Gastroesophageal sphincter (tissue), 4 donors: ENCODE measurements around the gene PBX1. TPM values are rescaled to one million over a fixed set of nuclear protein-coding genes. Genes with fewer than 3 reads are reported as not detected.

Experiments
- ATAC-seq: fragments of 150-250 bp; one replicate; pipeline ENCODE4 v1.9.1; 2016; ENCODE audit warnings: mild to moderate bottlenecking, moderate library complexity
- H3K27ac ChIP-seq, 4 donors: fragments of 200-600 bp; sonication (generic) in 3 of 4; 1 replicate in 3 of 4; 2 replicates in 1 of 4; pipeline ENCODE4 v1.5.1; 2016 to 2019
- H3K27me3 ChIP-seq: fragments of 200-600 bp; sonication (generic); one replicate; pipeline ENCODE4 v1.5.1; 2019
- H3K36me3 ChIP-seq, 2 donors: fragments of 200-600 bp; sonication (generic); one replicate each; pipeline ENCODE4 v1.5.1; 2019; ENCODE audit warnings: control low read depth in 1 of 2
- H3K4me1 ChIP-seq, 3 donors: fragments of 200-600 bp; sonication (generic); 1 replicate in 2 of 3; 2 replicates in 1 of 3; pipeline ENCODE4 v1.5.1; 2016 to 2019; ENCODE audit warnings: control low read depth in 2 of 3
- H3K4me3 ChIP-seq, 2 donors: fragments of 200-600 bp; sonication (generic); one replicate each; pipeline ENCODE4 v1.5.1; 2019; ENCODE audit warnings: mild to moderate bottlenecking in 1 of 2, moderate library complexity in 1 of 2
- H3K9me3 ChIP-seq, 3 donors: fragments of 200-600 bp; sonication (generic); one replicate each; pipeline ENCODE4 v1.5.1; 2017 to 2019; ENCODE audit warnings: control low read depth in 2 of 3
- CTCF ChIP-seq, 4 experiments: fragments of 200-600 bp in 2 of 4; fragments of 450-650 bp in 2 of 4; sonication (generic) in 1 of 4; IDR thresholded peaks; one replicate each; pipeline ENCODE4 v1.5.1; 2017 to 2019; ENCODE audit warnings: antibody characterized with exemption in 4 of 4, mild to moderate bottlenecking in 2 of 4, moderate library complexity in 2 of 4
- EP300 ChIP-seq: sonication (generic); formaldehyde crosslinking; IDR thresholded peaks from one replicate; pipeline ENCODE4 v1.6.1; 2017; ENCODE audit warnings: antibody characterized with exemption, mild to moderate bottlenecking
- POLR2A ChIP-seq, 2 donors: fragments of 450-650 bp; IDR thresholded peaks; one replicate each; pipeline ENCODE4 v1.6.1; 2017; ENCODE audit warnings: antibody characterized with exemption in 2 of 2, mild to moderate bottlenecking in 2 of 2, moderate library complexity in 1 of 2
- POLR2AphosphoS5 ChIP-seq: sonication (generic); formaldehyde crosslinking; IDR thresholded peaks from one replicate; pipeline ENCODE4 v1.6.1; 2017; ENCODE audit warnings: antibody characterized with exemption
- WGBS, 2 donors: methylation state at CpG; one replicate each; pipeline ENCODE4 v1.1.5; 2018; ENCODE audit warnings: low coverage in 1 of 2; 5-methylcytosine and 5-hydroxymethylcytosine counted together
- total RNA-seq, 4 donors: library from RNA; depleted of rRNA; stranded (reverse); fragments of >200 nt; gene quantifications; one replicate each; pipeline ENCODE4 v1.1.0, GENCODE V29; 2016

PBX1 gene
- total RNA-seq, 4 donors from 2014 or later, result 75.8 to 177 (median 140) TPM

GRCh38 chr1:164618202-164618564 lies 59.2 kb downstream of the PBX1 start:
- Histone ChIP-seq H3K36me3 (no peaks in the 10 kb centered on the region), H3K4me3 (no peak overlapping the region), H3K4me1 (peaks cover 9 to 100% (median 49%) of the 10 kb centered on the region in 3 donors), H3K27ac (peak overlapping the region in 3 of 4 donors; percentile 31 to 71 (median 52)), H3K9me3 (no peaks in the 10 kb centered on the region), H3K27me3 (no peaks in the 10 kb centered on the region)
- TF ChIP-seq CTCF (IDR thresholded peaks at IDR 0.05), result no peak
- no peak for TF ChIP-seq POLR2AphosphoS5
- no peak for ATAC-seq
- WGBS, 2 donors, result 40 to 47% methylated on average over 4 of the region's 5 CpGs

- H3K4me3 ChIP-seq, result no peak overlapping the region
- H3K27me3 ChIP-seq, result no peaks in the 10 kb centered on the region
- H3K4me1 ChIP-seq, result peaks cover 9 to 100% (median 47%) of the 10 kb centered on the region in 3 donors
- peak overlapping the region; percentile 34 to 71 (median 58) for H3K27ac ChIP-seq
- TF ChIP-seq CTCF (IDR thresholded peaks at IDR 0.05) (peak in 3 of 4 experiments; percentile 19 to 41 (median 26)), POLR2AphosphoS5 (no peak)
- H3K36me3 ChIP-seq, result no peaks in the 10 kb centered on the region
- 6 to 10% methylated on average over 3 of the region's 3 CpGs for WGBS, 2 donors
- no peak for ATAC-seq
- H3K9me3 ChIP-seq, result no peaks in the 10 kb centered on the region
These were observed 60.2 kb downstream of the PBX1 start for GRCh38 chr1:164619006-164619784.

- H3K4me3 ChIP-seq, result no peak overlapping the region
- 11 to 41% methylated on average over 2 of the region's 8 CpGs for WGBS, 2 donors
- TF ChIP-seq POLR2AphosphoS5, result no peak
- ATAC-seq, result no peak
- no peaks in the 10 kb centered on the region for H3K9me3 ChIP-seq
- H3K27me3 ChIP-seq, result no peaks in the 10 kb centered on the region
- peak overlapping the region in 3 of 4 donors; percentile 56 to 74 (median 71) for H3K27ac ChIP-seq
- H3K4me1 ChIP-seq, result peaks cover 12 to 100% (median 43%) of the 10 kb centered on the region in 3 donors
- H3K36me3 ChIP-seq, result peaks cover 0 to 7% of the 10 kb centered on the region in 2 donors
These were observed 63.3 kb downstream of the PBX1 start for GRCh38 chr1:164622068-164622845.

- ATAC-seq, result no peak
- Histone ChIP-seq H3K4me1 (peaks cover 12 to 100% (median 32%) of the 10 kb centered on the region in 3 donors), H3K27ac (peak overlapping the region in 3 of 4 donors; percentile 56 to 74 (median 71)), H3K27me3 (no peaks in the 10 kb centered on the region), H3K36me3 (peaks cover 0 to 9% of the 10 kb centered on the region in 2 donors), H3K4me3 (no peak overlapping the region), H3K9me3 (no peaks in the 10 kb centered on the region)
- TF ChIP-seq CTCF (IDR thresholded peaks at IDR 0.05) (no peak), POLR2A (IDR thresholded peaks at IDR 0.05) (no peak), EP300 (no peak), POLR2AphosphoS5 (no peak)
- WGBS, 2 donors, result 39 to 55% methylated on average over 1 of the region's 1 CpG
These were observed 64.8 kb downstream of the PBX1 start for GRCh38 chr1:164623805-164624204.

- 67 to 83% methylated on average over 1 of the region's 1 CpG for WGBS, 2 donors
- peak overlapping the region in 3 of 4 donors; percentile 20 to 74 (median 56) for H3K27ac ChIP-seq
- H3K4me1 ChIP-seq, result peaks cover 7 to 100% (median 30%) of the 10 kb centered on the region in 3 donors
These were observed 65.4 kb downstream of the PBX1 start for GRCh38 chr1:164624400-164624799.

More at GRCh38 chr1:164624400-164624799, 65.4 kb downstream of the PBX1 start:
- ATAC-seq, result no peak
- Histone ChIP-seq H3K9me3 (no peaks in the 10 kb centered on the region), H3K4me3 (no peak overlapping the region), H3K36me3 (peaks cover 0 to 9% of the 10 kb centered on the region in 2 donors), H3K27me3 (no peaks in the 10 kb centered on the region)
- TF ChIP-seq POLR2A (IDR thresholded peaks at IDR 0.05), result no peak
